Cardiac fibroblast (primary cell): ENCODE results near the gene RAPGEF4.

Source experiments
- DNase-seq, 2 donors: peaks; one replicate each; pipeline versions ENCODE4 v3.0.0 to v3.0.0-alpha.2; 2010; ENCODE audit warnings: low read depth in 2 of 2
- H3K4me3 ChIP-seq, 2 donors: replicated peaks in 1 of 2; 1 replicate in 1 of 2; 2 replicates in 1 of 2; pipeline ENCODE4 v1.5.1; 2011; ENCODE audit warnings: low read depth in 2 of 2, low read length in 2 of 2, mild to moderate bottlenecking in 2 of 2, moderate library complexity in 1 of 2
- CTCF ChIP-seq: IDR thresholded peaks from one replicate; pipeline ENCODE4 v1.5.1; 2011; ENCODE audit warnings: low read depth, mild to moderate bottlenecking, low read length, inconsistent platforms

RAPGEF4 gene

GRCh38 chr2:172912266-172912665, 176.6 kb downstream of the RAPGEF4 start:
- TF ChIP-seq CTCF: no peak
- no peak overlapping the region for H3K4me3 ChIP-seq
- DNase-seq: no peak

- no peak overlapping the region for H3K4me3 ChIP-seq
- peak in 1 of 2 donors; percentile 36 for DNase-seq
- TF ChIP-seq CTCF: no peak
These were observed 178.8 kb downstream of the RAPGEF4 start for GRCh38 chr2:172914341-172915008.

GRCh38 chr2:172917716-172918115, 182.1 kb downstream of the RAPGEF4 start:
- DNase-seq: no peak
- TF ChIP-seq CTCF: no peak

GRCh38 chr2:172919732-172920131, 184.1 kb downstream of the RAPGEF4 start:
- no peak overlapping the region for H3K4me3 ChIP-seq
- DNase-seq: no peak
- no peak for TF ChIP-seq CTCF

More at GRCh38 chr2:172917716-172918115, 182.1 kb downstream of the RAPGEF4 start:
- no peak overlapping the region for H3K4me3 ChIP-seq

- H3K4me3 ChIP-seq: no peak overlapping the region
- DNase-seq: peak; percentile 50 to 75
- no peak for TF ChIP-seq CTCF
These were observed 186.0 kb downstream of the RAPGEF4 start for GRCh38 chr2:172921532-172922236.

GRCh38 chr2:172922306-172922705, 186.7 kb downstream of the RAPGEF4 start:
- no peak for DNase-seq
- TF ChIP-seq CTCF: no peak
- H3K4me3 ChIP-seq: no peak overlapping the region

GRCh38 chr2:172922815-172923214, 187.2 kb downstream of the RAPGEF4 start:
- no peak overlapping the region for H3K4me3 ChIP-seq
- no peak for TF ChIP-seq CTCF
- DNase-seq: no peak
